IMR-90 (cell line): Measurements from ENCODE around the gene IFIT1.

ENCODE experiments used
- BHLHE40 ChIP-seq: fragments of 150-350 bp; IDR thresholded peaks from 2 replicates; pipeline ENCODE4 v1.6.1; 2016; ENCODE audit warnings: mild to moderate bottlenecking, low read depth, low read length
- CEBPB ChIP-seq: IDR thresholded peaks from 2 replicates; pipeline ENCODE4 v1.6.1; 2012; ENCODE audit warnings: low read depth, low read length, improper control_type of control experiment
- FOS ChIP-seq: fragments of 150-350 bp; IDR thresholded peaks from 2 replicates; pipeline ENCODE4 v1.6.1; 2016; ENCODE audit warnings: low read depth, low read length
- MAFK ChIP-seq: IDR thresholded peaks from 2 replicates; pipeline ENCODE4 v1.6.1; 2012; ENCODE audit warnings: low read depth, low read length, improper control_type of control experiment
- MXI1 ChIP-seq: IDR thresholded peaks from 2 replicates; pipeline ENCODE4 v1.6.1; 2012; ENCODE audit warnings: low read depth, mild to moderate bottlenecking, low read length, moderate library complexity, borderline replicate concordance
- POLR2A ChIP-seq: IDR thresholded peaks from 2 replicates; pipeline ENCODE4 v1.6.1; 2012; ENCODE audit warnings: mild to moderate bottlenecking, low read depth, low read length
- RAD21 ChIP-seq: IDR thresholded peaks from 2 replicates; pipeline ENCODE4 v1.6.1; 2012; ENCODE audit warnings: low read length, improper control_type of control experiment
- RFX5 ChIP-seq: IDR thresholded peaks from 2 replicates; pipeline ENCODE4 v1.8.0; 2012; ENCODE audit warnings: low read depth, mild to moderate bottlenecking, low read length, moderate library complexity
- SMC3 ChIP-seq: fragments of 150-350 bp; IDR thresholded peaks from 2 replicates; pipeline ENCODE4 v1.6.1; 2016; ENCODE audit warnings: low read depth, mild to moderate bottlenecking, antibody characterized with exemption, low read length, moderate library complexity
- TF ChIP-seq, protein P1 (sequence below): conservative IDR thresholded peaks from 2 replicates; pipeline ENCODE4 v1.5.1; 2012; ENCODE audit warnings: mild to moderate bottlenecking, low read depth, low read length, improper control_type of control experiment
- TF ChIP-seq, protein P2 (sequence below): fragments of 150-350 bp; IDR thresholded peaks from 2 replicates; pipeline ENCODE4 v1.6.1; 2016; ENCODE audit warnings: low read depth, mild to moderate bottlenecking, low read length, moderate library complexity, borderline replicate concordance
- TF ChIP-seq, protein P3 (sequence below): fragments of 150-350 bp; IDR thresholded peaks from 2 replicates; pipeline ENCODE4 v1.6.1; 2017; ENCODE audit warnings: mild to moderate bottlenecking, antibody characterized with exemption, low read length, low read depth

DNA sequence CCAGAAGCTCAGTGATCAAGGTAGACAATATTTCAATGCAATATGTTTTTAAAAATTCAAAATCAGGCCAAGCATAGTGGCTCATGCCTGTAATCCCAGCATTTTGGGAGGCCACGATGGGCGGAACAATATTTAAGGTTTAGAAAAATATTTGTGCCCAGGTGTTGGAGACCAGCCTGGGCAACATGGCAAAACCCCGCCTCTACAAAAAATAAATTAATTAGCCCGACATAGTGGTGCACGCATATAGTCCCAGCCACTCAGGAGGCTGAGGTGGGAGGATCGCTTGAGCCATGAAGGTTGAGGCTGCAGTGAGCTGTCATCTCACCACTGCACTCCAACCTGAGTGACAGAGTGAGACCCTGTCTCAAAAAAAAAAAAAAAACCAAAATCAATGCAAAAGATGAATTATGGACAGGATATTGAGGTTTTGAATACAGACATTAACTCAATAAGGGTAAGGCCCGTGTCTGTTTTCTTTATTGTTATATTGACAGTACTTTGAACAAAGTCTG, 21.0 kb downstream of the IFIT1 start:
- TF ChIP-seq POLR2A (no peak), RFX5 (no peak), FOS (no peak), MXI1 (no peak), SMC3 (no peak), MAFK (no peak), BHLHE40 (no peak), RAD21 (no peak), CEBPB (no peak)
- TF ChIP-seq, protein P1, sequence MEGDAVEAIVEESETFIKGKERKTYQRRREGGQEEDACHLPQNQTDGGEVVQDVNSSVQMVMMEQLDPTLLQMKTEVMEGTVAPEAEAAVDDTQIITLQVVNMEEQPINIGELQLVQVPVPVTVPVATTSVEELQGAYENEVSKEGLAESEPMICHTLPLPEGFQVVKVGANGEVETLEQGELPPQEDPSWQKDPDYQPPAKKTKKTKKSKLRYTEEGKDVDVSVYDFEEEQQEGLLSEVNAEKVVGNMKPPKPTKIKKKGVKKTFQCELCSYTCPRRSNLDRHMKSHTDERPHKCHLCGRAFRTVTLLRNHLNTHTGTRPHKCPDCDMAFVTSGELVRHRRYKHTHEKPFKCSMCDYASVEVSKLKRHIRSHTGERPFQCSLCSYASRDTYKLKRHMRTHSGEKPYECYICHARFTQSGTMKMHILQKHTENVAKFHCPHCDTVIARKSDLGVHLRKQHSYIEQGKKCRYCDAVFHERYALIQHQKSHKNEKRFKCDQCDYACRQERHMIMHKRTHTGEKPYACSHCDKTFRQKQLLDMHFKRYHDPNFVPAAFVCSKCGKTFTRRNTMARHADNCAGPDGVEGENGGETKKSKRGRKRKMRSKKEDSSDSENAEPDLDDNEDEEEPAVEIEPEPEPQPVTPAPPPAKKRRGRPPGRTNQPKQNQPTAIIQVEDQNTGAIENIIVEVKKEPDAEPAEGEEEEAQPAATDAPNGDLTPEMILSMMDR = no peak
- TF ChIP-seq, protein P2, sequence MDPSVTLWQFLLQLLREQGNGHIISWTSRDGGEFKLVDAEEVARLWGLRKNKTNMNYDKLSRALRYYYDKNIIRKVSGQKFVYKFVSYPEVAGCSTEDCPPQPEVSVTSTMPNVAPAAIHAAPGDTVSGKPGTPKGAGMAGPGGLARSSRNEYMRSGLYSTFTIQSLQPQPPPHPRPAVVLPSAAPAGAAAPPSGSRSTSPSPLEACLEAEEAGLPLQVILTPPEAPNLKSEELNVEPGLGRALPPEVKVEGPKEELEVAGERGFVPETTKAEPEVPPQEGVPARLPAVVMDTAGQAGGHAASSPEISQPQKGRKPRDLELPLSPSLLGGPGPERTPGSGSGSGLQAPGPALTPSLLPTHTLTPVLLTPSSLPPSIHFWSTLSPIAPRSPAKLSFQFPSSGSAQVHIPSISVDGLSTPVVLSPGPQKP = no peak
- TF ChIP-seq, protein P3, sequence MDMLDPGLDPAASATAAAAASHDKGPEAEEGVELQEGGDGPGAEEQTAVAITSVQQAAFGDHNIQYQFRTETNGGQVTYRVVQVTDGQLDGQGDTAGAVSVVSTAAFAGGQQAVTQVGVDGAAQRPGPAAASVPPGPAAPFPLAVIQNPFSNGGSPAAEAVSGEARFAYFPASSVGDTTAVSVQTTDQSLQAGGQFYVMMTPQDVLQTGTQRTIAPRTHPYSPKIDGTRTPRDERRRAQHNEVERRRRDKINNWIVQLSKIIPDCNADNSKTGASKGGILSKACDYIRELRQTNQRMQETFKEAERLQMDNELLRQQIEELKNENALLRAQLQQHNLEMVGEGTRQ = no peak
